GM12801 (cell line): Measurements from ENCODE around the gene RGL1.

ENCODE experiments used
- TF ChIP-seq, protein P1 (sequence below): IDR thresholded peaks from one replicate; pipeline ENCODE4 v1.5.1; 2011; ENCODE audit warnings: control low read depth; ENCODE audit not compliant: insufficient read length; ENCODE audit errors: extremely low read depth

RGL1 gene

DNA sequence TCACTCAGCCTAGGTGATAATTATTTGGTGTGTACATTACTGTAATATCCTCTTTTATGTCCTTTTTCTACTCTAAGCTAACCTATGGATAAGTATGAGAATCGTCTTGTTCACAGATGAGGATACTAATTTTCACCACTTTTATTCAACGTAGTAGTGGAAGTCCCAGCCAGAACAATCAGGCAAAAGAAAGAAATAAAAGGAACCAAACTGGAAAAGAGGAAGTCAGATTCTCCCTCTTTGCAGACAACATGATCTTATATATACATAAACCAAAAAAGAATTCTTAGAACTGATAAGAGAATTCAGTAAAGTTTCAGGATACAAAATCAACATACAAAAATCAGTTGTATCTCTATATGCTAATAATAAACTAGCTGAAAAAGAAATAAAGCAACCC lies 12.6 kb upstream of the RGL1 start:
- TF ChIP-seq, protein P1, sequence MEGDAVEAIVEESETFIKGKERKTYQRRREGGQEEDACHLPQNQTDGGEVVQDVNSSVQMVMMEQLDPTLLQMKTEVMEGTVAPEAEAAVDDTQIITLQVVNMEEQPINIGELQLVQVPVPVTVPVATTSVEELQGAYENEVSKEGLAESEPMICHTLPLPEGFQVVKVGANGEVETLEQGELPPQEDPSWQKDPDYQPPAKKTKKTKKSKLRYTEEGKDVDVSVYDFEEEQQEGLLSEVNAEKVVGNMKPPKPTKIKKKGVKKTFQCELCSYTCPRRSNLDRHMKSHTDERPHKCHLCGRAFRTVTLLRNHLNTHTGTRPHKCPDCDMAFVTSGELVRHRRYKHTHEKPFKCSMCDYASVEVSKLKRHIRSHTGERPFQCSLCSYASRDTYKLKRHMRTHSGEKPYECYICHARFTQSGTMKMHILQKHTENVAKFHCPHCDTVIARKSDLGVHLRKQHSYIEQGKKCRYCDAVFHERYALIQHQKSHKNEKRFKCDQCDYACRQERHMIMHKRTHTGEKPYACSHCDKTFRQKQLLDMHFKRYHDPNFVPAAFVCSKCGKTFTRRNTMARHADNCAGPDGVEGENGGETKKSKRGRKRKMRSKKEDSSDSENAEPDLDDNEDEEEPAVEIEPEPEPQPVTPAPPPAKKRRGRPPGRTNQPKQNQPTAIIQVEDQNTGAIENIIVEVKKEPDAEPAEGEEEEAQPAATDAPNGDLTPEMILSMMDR: no peak

DNA sequence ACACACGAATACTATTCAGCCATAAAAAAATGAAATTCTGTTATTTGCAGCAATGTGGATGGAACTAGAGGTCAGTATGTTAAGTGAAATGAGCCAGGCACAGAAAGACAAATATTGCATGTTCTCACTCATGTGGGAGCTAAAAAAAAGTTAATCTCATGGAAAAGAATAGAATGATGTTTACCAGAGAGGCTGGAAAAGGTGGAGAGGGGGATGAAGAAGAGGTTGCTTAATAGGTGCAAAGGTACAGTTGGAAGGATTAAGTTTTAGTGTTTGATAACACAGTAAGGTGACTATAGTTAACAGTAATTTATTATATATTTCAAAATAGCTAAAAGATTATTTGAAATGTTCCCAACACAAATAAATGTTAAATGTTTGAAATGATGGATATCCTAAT lies 10.8 kb upstream of the RGL1 start:
- TF ChIP-seq, protein P1: no peak

DNA sequence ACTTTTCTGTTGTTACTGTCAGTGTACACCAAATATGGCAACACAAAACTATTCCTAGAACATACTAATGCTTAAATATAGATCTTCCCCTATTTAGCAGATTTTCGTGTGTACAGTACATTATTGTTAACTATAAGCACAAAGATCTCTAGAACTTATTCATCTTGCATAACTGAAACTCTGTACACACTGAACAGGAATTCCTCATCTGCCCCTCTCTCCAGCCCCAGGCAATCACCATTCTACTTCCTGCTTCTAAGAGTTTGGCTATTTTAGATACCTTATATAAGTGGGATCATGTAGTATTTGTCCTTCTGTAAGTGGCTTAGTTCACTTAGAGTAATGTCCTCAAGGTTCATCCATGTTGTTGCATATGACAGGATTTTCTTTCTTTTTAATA lies 4.5 kb upstream of the RGL1 start:
- TF ChIP-seq, protein P1: no peak

DNA sequence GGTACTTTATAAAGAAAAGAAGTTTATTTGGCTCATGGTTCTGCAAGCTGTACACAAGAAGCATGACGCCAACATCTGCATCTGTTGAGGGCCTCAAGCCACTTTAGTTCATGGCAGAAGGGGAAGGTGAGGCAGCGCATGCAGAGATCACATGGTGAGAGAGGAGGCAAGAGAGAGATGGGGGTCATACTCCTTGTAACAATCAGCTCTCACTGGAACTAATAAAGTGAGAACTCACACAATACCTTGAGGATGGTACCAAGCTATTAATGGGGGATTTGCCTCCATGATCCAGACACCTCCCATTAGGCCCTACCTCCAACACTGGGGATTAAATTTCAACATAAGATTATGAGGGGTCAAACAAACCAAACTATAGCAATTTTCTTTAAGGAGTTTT lies 3.3 kb upstream of the RGL1 start:
- TF ChIP-seq, protein P1: no peak

DNA sequence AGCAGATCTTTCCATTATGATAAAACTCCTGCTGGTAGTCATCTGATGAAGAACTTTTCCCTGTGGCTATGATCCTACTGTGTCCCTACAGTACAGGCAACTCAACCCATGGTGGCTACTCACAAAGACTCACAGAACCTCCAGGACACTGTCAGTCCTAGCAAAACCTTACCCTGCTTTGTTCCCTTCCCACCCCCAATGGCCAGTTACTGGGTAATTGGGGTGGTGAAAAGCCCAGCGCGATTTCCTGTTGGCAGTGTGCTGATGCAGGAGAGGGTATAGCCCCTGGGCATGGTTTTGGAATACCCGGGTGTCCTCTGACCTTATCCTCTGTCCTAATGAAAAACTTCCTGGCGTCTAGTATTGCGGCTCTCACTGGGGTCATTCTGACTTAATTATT lies 533 bp upstream of the RGL1 start:
- TF ChIP-seq, protein P1: no peak

DNA sequence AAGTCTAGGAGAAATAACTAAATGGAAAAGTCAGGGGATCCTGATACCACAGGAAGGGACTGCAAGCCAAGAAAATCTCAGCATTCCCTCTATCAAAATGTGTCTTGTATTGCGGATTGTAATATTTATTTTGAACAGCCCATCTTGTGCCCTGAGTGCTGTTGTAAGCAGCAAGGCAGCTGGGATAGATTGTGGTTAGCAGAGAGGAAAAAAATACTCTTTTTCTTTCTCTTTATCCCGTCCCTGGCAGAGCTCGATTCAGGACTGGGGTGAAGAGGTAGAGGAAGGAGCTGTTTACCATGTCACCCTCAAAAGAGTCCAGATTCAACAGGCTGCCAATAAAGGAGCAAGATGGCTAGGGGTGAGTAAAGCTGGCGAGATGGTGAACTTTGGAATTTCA lies 1.2 kb downstream of the RGL1 start:
- TF ChIP-seq, protein P1: no peak

DNA sequence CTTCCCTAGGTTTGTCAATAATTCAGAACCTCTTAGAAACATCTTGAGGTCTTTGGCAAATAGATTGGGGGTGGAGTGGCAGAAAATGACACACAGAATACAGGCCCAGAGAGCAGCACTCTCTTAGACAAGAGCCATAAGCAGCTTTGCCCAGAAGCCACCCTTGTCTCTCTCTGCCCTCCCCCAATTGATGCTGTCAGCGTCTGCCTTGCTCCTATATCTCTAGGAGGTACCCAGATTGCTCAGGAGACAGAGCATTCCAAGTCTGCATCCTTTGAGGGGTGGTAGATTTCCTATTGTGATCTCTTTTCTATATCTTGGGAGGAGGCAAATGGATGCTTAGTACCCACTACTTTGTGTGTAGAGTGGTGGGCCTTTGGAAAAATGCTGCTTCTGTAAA lies 1.8 kb downstream of the RGL1 start:
- TF ChIP-seq, protein P1: no peak
